Stomach smooth muscle (tissue), 2 donors: ENCODE measurements around the gene LRG1.
A peak's percentile ranks its signal among the peaks of the same experiment; 100 is the strongest.
"Not testable (repeated sequence)": the region's sequence is repeated elsewhere in the genome, so short reads cannot be mapped to it uniquely, and the experiment has no call there.

Experiments
- H3K27ac ChIP-seq: one replicate; pipeline ENCODE4 v1.7.0; 2013; ENCODE audit warnings: mild to moderate bottlenecking, low read length, inconsistent platforms
- H3K27me3 ChIP-seq, 2 donors: one replicate each; pipeline ENCODE4 v1.7.0; 2013; ENCODE audit warnings: low read length in 2 of 2; ENCODE audit not compliant: insufficient read depth in 2 of 2, control insufficient read depth in 1 of 2
- H3K36me3 ChIP-seq, 2 donors: one replicate each; pipeline ENCODE4 v1.7.0; 2013; ENCODE audit warnings: low read length in 2 of 2; ENCODE audit not compliant: control insufficient read depth in 2 of 2, insufficient read depth in 2 of 2
- H3K4me1 ChIP-seq: one replicate; pipeline ENCODE4 v1.7.0; 2013; ENCODE audit warnings: low read length; ENCODE audit not compliant: control insufficient read depth, insufficient read depth
- H3K4me3 ChIP-seq, 2 donors: one replicate each; pipeline ENCODE4 v1.7.0; 2013; ENCODE audit warnings: low read length in 2 of 2
- H3K9ac ChIP-seq, 2 donors: one replicate each; pipeline ENCODE4 v1.7.0; 2013; ENCODE audit warnings: low read length in 2 of 2, mild to moderate bottlenecking in 1 of 2
- H3K9me3 ChIP-seq, 2 donors: one replicate each; pipeline ENCODE4 v1.7.0; 2013; ENCODE audit warnings: low read length in 2 of 2; ENCODE audit not compliant: control insufficient read depth in 2 of 2
- donor health status: healthy.
- donor health status: Pancreatic carcinoma.

Gene LRG1

GRCh38 chr19:4573682-4574081 is 33.8 kb upstream of the LRG1 start:
- Histone ChIP-seq H3K4me1 (peaks cover 3% of the 10 kb centered on the region), H3K4me3 (no peak overlapping the region), H3K27ac (no peak overlapping the region), H3K9ac (no peak overlapping the region), H3K27me3 (peaks cover 17 to 21% of the 10 kb centered on the region in 2 donors), H3K36me3 (no peaks in the 10 kb centered on the region), H3K9me3 (no peaks in the 10 kb centered on the region)

GRCh38 chr19:4571305-4571917 is 31.6 kb upstream of the LRG1 start:
- Histone ChIP-seq H3K4me1 (peaks cover 3% of the 10 kb centered on the region), H3K9me3 (no peaks in the 10 kb centered on the region), H3K27ac (no peak overlapping the region), H3K9ac (no peak overlapping the region), H3K4me3 (no peak overlapping the region), H3K27me3 (peaks cover 9 to 16% of the 10 kb centered on the region in 2 donors), H3K36me3 (no peaks in the 10 kb centered on the region)

- Histone ChIP-seq H3K9me3 (no peaks in the 10 kb centered on the region), H3K4me3 (no peak overlapping the region), H3K36me3 (no peaks in the 10 kb centered on the region), H3K27me3 (peaks cover 5 to 13% of the 10 kb centered on the region in 2 donors), H3K27ac (no peak overlapping the region), H3K9ac (no peak overlapping the region), H3K4me1 (peaks cover 3% of the 10 kb centered on the region)
Measured at GRCh38 chr19:4570916-4571304, 31.1 kb upstream of the LRG1 start.

- Histone ChIP-seq H3K27me3 (peaks cover under 1 to 10% of the 10 kb centered on the region in 2 donors), H3K9me3 (no peaks in the 10 kb centered on the region)
Measured at GRCh38 chr19:4570402-4570801, 30.6 kb upstream of the LRG1 start.

GRCh38 chr19:4568886-4569285 is 29.1 kb upstream of the LRG1 start:
- Histone ChIP-seq H3K4me1 (peaks cover 3% of the 10 kb centered on the region), H3K4me3 (no peak overlapping the region), H3K36me3 (no peaks in the 10 kb centered on the region), H3K9me3 (no peaks in the 10 kb centered on the region), H3K27ac (no peak overlapping the region), H3K9ac (no peak overlapping the region), H3K27me3 (peaks cover 0 to 6% of the 10 kb centered on the region in 2 donors)

More at GRCh38 chr19:4570402-4570801, 30.6 kb upstream of the LRG1 start:
- no peak overlapping the region for H3K9ac ChIP-seq
- H3K4me3 ChIP-seq: no peak overlapping the region
- H3K27ac ChIP-seq: no peak overlapping the region
- peaks cover 3% of the 10 kb centered on the region for H3K4me1 ChIP-seq
- no peaks in the 10 kb centered on the region for H3K36me3 ChIP-seq

- no peak overlapping the region for H3K27ac ChIP-seq
- H3K27me3 ChIP-seq: peaks cover 0 to 5% of the 10 kb centered on the region in 2 donors
- no peak overlapping the region for H3K4me3 ChIP-seq
- H3K36me3 ChIP-seq: no peaks in the 10 kb centered on the region
- H3K9me3 ChIP-seq: no peaks in the 10 kb centered on the region
- H3K4me1 ChIP-seq: peaks cover 3% of the 10 kb centered on the region
- H3K9ac ChIP-seq: no peak overlapping the region
Measured at GRCh38 chr19:4567584-4568071, 27.8 kb upstream of the LRG1 start.

GRCh38 chr19:4566402-4567051 is 26.7 kb upstream of the LRG1 start:
- no peaks in the 10 kb centered on the region for H3K36me3 ChIP-seq
- no peak overlapping the region for H3K9ac ChIP-seq
- H3K4me1 ChIP-seq: peaks cover 3% of the 10 kb centered on the region
- no peaks in the 10 kb centered on the region for H3K9me3 ChIP-seq
- no peak overlapping the region for H3K27ac ChIP-seq
- H3K4me3 ChIP-seq: no peak overlapping the region
- peaks cover 0 to 3% of the 10 kb centered on the region in 2 donors for H3K27me3 ChIP-seq

- not testable (repeated sequence) for H3K27ac ChIP-seq, H3K36me3 ChIP-seq, H3K9ac ChIP-seq, H3K4me3 ChIP-seq, H3K4me1 ChIP-seq, H3K27me3 ChIP-seq, H3K9me3 ChIP-seq
Measured at GRCh38 chr19:4563562-4563961, 23.7 kb upstream of the LRG1 start.

- H3K27me3 ChIP-seq, H3K27ac ChIP-seq, H3K36me3 ChIP-seq, H3K4me3 ChIP-seq, H3K9me3 ChIP-seq, H3K9ac ChIP-seq, H3K4me1 ChIP-seq: not testable (repeated sequence)
Measured at GRCh38 chr19:4562085-4562484, 22.2 kb upstream of the LRG1 start.

GRCh38 chr19:4559569-4559968 is 19.7 kb upstream of the LRG1 start, which contains the start of gene SEMA6B:
Gene SEMA6B (minus strand): TSS chr19:4559684. CDS start chr19:4558457, 1,227 bp downstream.
- peak within 1 kb of the TSS in 1 of 2 donors; percentile 35 for H3K4me3 ChIP-seq
- H3K27ac ChIP-seq: peak within 1 kb of the TSS; percentile 37

More at GRCh38 chr19:4559569-4559968, 19.7 kb upstream of the LRG1 start, which contains the start of gene SEMA6B:
- H3K9me3 ChIP-seq: no peaks in the 10 kb centered on the region
- no peaks in the 10 kb centered on the region for H3K36me3 ChIP-seq
- peak within 1 kb of the TSS in 1 of 2 donors; percentile 29 for H3K9ac ChIP-seq
- H3K27me3 ChIP-seq: no peaks in the 10 kb centered on the region
- H3K4me1 ChIP-seq: no peaks in the 10 kb centered on the region
